Type B pancreatic cell (in vitro differentiated cells): ENCODE data around the gene NT5DC1. TPM values are rescaled to one million over a fixed set of nuclear protein-coding genes. Genes with fewer than 3 reads are reported as not detected.
A peak's percentile ranks its signal among the peaks of the same experiment; 100 is the strongest.

Experiments used
- DNase-seq: peaks from one replicate; pipeline ENCODE4 v3.0.0; 2021; ENCODE audit warnings: mixed read lengths; ENCODE audit not compliant: unreplicated experiment; ENCODE audit errors: extremely low spot score
- H3K27ac Mint-ChIP-seq: 2 replicates; pipeline ENCODE4 v1.8.0; 2021; ENCODE audit warnings: mild to moderate bottlenecking, mixed read lengths
- H3K27me3 Mint-ChIP-seq: 2 replicates; pipeline ENCODE4 v1.8.0; 2021; ENCODE audit warnings: mixed read lengths
- H3K36me3 Mint-ChIP-seq: 2 replicates; pipeline ENCODE4 v1.8.0; 2021; ENCODE audit warnings: mixed read lengths
- H3K4me1 Mint-ChIP-seq: one replicate; pipeline ENCODE4 v1.8.0; 2021; ENCODE audit warnings: mixed read lengths; ENCODE audit not compliant: unreplicated experiment
- H3K4me3 Mint-ChIP-seq: 2 replicates; pipeline ENCODE4 v1.8.0; 2021; ENCODE audit warnings: mild to moderate bottlenecking, mixed read lengths
- H3K9me3 Mint-ChIP-seq: 2 replicates; pipeline ENCODE4 v1.8.0; 2021; ENCODE audit warnings: mixed read lengths
- CTCF ChIP-seq: fragments of 200-600 bp; sonication (generic); conservative IDR thresholded peaks from 2 replicates; pipeline ENCODE4 v1.5.0; 2021; ENCODE audit warnings: antibody characterized with exemption, mild to moderate bottlenecking
- total RNA-seq: library from RNA; stranded (reverse); gene quantifications from 2 replicates; pipeline ENCODE4 v1.2.1, GENCODE V29; 2021; ENCODE audit warnings: low replicate concordance

The NT5DC1 gene
- total RNA-seq, 1 donor from 2014 or later = 36.7 TPM

- H3K4me3 Mint-ChIP-seq = no peak overlapping the region
- H3K36me3 Mint-ChIP-seq = peaks cover 24% of the 10 kb centered on the region
- no peak overlapping the region for H3K27ac Mint-ChIP-seq
- no peaks in the 10 kb centered on the region for H3K27me3 Mint-ChIP-seq
- DNase-seq = no peak
- H3K4me1 Mint-ChIP-seq = peaks cover 35% of the 10 kb centered on the region
- no peak for TF ChIP-seq CTCF
- no peaks in the 10 kb centered on the region for H3K9me3 Mint-ChIP-seq
Measured at GRCh38 chr6:116251568-116252384, 151.1 kb downstream of the NT5DC1 start.

GRCh38 chr6:116253188-116253504, 152.5 kb downstream of the NT5DC1 start:
- Mint-ChIP-seq H3K4me1 (peaks cover 34% of the 10 kb centered on the region), H3K36me3 (peaks cover 24% of the 10 kb centered on the region), H3K9me3 (no peaks in the 10 kb centered on the region), H3K27me3 (no peaks in the 10 kb centered on the region), H3K4me3 (no peak overlapping the region), H3K27ac (no peak overlapping the region)
- TF ChIP-seq CTCF = no peak
- DNase-seq = no peak

- peak; percentile 91 for DNase-seq
- H3K4me3 Mint-ChIP-seq = no peak within 1 kb of the TSS
- H3K9me3 Mint-ChIP-seq = no peaks in the 10 kb centered on the region
- H3K27me3 Mint-ChIP-seq = no peaks in the 10 kb centered on the region
- no peak for TF ChIP-seq CTCF
- no peak within 1 kb of the TSS for H3K27ac Mint-ChIP-seq
- peaks cover 28% of the 10 kb centered on the region for H3K4me1 Mint-ChIP-seq
- peaks cover 24% of the 10 kb centered on the region for H3K36me3 Mint-ChIP-seq
Measured at GRCh38 chr6:116253505-116254296, 153.0 kb downstream of the NT5DC1 start, which contains the start of gene TSPYL4. TSPYL4 (minus strand) TSS chr6:116254075; CDS start chr6:116254008, 67 bp downstream.

- no peak overlapping the region for H3K27ac Mint-ChIP-seq
- no peak for TF ChIP-seq CTCF
- H3K4me3 Mint-ChIP-seq = no peak overlapping the region
Measured at GRCh38 chr6:116254297-116255056, 153.8 kb downstream of the NT5DC1 start.

GRCh38 chr6:116255246-116255800, 154.7 kb downstream of the NT5DC1 start:
- DNase-seq = no peak
- no peak overlapping the region for H3K4me3 Mint-ChIP-seq
- H3K27ac Mint-ChIP-seq = no peak overlapping the region
- TF ChIP-seq CTCF = no peak
- no peaks in the 10 kb centered on the region for H3K27me3 Mint-ChIP-seq
- no peaks in the 10 kb centered on the region for H3K9me3 Mint-ChIP-seq
- H3K4me1 Mint-ChIP-seq = peaks cover 20% of the 10 kb centered on the region
- H3K36me3 Mint-ChIP-seq = peaks cover 29% of the 10 kb centered on the region

More at GRCh38 chr6:116254297-116255056, 153.8 kb downstream of the NT5DC1 start:
- H3K36me3 Mint-ChIP-seq = peaks cover 26% of the 10 kb centered on the region
- DNase-seq = no peak
- H3K9me3 Mint-ChIP-seq = no peaks in the 10 kb centered on the region
- H3K4me1 Mint-ChIP-seq = peaks cover 25% of the 10 kb centered on the region
- H3K27me3 Mint-ChIP-seq = no peaks in the 10 kb centered on the region
